ENCODE data around the gene SBF2.

The SBF2 gene

DNA sequence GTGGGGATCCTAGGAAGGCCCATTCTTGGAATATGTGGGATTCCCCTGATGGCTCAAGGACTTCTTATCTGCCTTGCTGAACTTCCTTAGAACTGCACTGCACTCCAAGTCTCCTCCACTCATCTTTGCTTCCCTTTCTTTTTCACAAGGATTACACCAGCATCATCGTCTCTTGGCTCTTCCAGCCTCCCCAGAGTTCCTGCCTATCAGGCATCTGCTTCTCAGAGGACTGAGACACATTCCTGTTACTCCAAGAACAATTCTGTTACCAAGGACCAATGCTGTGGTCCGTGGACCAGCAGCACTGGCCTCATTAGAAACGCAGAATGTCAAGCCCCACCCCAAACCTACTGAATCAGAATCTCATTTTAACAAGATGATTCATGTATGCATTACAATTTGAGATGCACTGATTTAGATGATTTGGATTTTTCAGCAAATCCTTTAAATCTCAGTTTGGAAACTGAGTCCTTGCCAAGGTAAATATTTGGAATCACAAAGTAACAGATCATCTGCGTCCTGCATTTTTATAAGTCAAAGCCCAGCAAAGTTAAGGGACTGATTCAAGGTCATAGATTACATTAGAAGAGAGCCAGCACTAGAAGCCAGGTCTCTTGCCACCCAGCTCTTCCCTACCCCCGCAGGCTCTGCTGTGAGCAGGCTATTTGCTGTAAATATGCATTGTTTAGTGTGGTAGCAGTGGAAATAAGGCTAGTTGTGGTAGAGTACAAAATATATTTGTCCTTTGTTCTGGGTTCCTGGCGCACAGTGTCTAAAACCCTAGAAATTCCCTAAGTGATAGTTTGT lies 519.2 kb downstream of the SBF2 start:
- TF ChIP-seq EZH2 (IDR thresholded peaks at IDR 0.05; ENCODE audit: borderline replicate concordance, low read depth, low read length, severe bottlenecking): no peak
- TF ChIP-seq, protein P1, sequence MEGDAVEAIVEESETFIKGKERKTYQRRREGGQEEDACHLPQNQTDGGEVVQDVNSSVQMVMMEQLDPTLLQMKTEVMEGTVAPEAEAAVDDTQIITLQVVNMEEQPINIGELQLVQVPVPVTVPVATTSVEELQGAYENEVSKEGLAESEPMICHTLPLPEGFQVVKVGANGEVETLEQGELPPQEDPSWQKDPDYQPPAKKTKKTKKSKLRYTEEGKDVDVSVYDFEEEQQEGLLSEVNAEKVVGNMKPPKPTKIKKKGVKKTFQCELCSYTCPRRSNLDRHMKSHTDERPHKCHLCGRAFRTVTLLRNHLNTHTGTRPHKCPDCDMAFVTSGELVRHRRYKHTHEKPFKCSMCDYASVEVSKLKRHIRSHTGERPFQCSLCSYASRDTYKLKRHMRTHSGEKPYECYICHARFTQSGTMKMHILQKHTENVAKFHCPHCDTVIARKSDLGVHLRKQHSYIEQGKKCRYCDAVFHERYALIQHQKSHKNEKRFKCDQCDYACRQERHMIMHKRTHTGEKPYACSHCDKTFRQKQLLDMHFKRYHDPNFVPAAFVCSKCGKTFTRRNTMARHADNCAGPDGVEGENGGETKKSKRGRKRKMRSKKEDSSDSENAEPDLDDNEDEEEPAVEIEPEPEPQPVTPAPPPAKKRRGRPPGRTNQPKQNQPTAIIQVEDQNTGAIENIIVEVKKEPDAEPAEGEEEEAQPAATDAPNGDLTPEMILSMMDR (IDR thresholded peaks at IDR 0.05; ENCODE audit: borderline replicate concordance, extremely low read depth, low read length, poor library complexity, severe bottlenecking): no peak
- no peak overlapping the region for H3K4me2 ChIP-seq (ENCODE audit: insufficient read depth, low read length)
- H3K4me1 ChIP-seq (ENCODE audit: insufficient read depth, low read length): no peaks in the 10 kb centered on the region

DNA sequence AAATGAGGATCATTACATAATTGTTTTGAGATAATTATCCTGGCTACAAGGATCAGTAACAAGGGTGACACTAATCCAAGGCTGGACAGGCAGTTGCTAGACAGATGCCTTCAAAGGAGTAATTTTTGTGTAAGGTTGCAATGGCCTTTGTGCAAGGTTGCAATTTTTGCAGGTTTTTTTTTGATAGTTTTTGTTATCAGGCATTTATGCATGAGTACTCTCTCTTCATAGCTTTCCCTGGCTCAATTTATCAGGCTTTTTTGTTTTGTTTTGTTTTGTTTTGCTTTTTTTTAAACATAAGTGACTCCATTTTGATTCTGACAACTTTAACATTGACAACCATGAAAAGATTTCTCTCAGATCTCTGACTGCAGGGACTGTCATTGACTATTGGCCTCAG lies 519.9 kb downstream of the SBF2 start:
- ATAC-seq (ENCODE audit: insufficient read depth, low read depth) (no peak), DNase-seq (no peak)
- Histone ChIP-seq H3K27ac (ENCODE audit: low read length) (no peak overlapping the region), H3K4me1 (ENCODE audit: insufficient read depth, low read length) (no peaks in the 10 kb centered on the region), H3K9ac (ENCODE audit: low read depth, low read length) (no peak overlapping the region), H3K79me2 (ENCODE audit: insufficient read depth, low read length) (no peaks in the 10 kb centered on the region), H3K36me3 (ENCODE audit: insufficient read depth, low read length) (peaks cover 6% of the 10 kb centered on the region; the same call in 1 of the 2 replicates), H2AFZ (ENCODE audit: low read depth, low read length) (no peak overlapping the region), H3K27me3 (ENCODE audit: insufficient read depth, low read length, poor library complexity) (no peaks in the 10 kb centered on the region), H3K4me3 (ENCODE audit: low read depth in 1 of 2, low read length in 2 of 2) (no peak overlapping the region), H3K9me3 (ENCODE audit: insufficient read depth, low read length, severe bottlenecking) (no peaks in the 10 kb centered on the region), H3K4me2 (ENCODE audit: insufficient read depth, low read length) (no peak overlapping the region), H4K20me1 (ENCODE audit: insufficient read depth, low read length) (no peaks in the 10 kb centered on the region)
- TF ChIP-seq, protein P1 (IDR thresholded peaks at IDR 0.05; ENCODE audit: borderline replicate concordance, extremely low read depth, low read length, poor library complexity, severe bottlenecking): no peak
- TF ChIP-seq EZH2 (IDR thresholded peaks at IDR 0.05; ENCODE audit: borderline replicate concordance, low read depth, low read length, severe bottlenecking): no peak

More for the DNA sequence above, 519.2 kb downstream of the SBF2 start:
- ATAC-seq (ENCODE audit: insufficient read depth, low read depth) (no peak), DNase-seq (no peak)
- no peaks in the 10 kb centered on the region for H3K79me2 ChIP-seq (ENCODE audit: insufficient read depth, low read length)
- no peak overlapping the region for H3K27ac ChIP-seq (ENCODE audit: low read length)
- no peaks in the 10 kb centered on the region for H3K9me3 ChIP-seq (ENCODE audit: insufficient read depth, low read length, severe bottlenecking)
- no peaks in the 10 kb centered on the region for H3K27me3 ChIP-seq (ENCODE audit: insufficient read depth, low read length, poor library complexity)
- no peak overlapping the region for H3K9ac ChIP-seq (ENCODE audit: low read depth, low read length)
- H2AFZ ChIP-seq (ENCODE audit: low read depth, low read length): no peak overlapping the region
- H3K4me3 ChIP-seq (ENCODE audit: low read depth in 1 of 2, low read length in 2 of 2): no peak overlapping the region
- peaks cover 12% of the 10 kb centered on the region; the same call in 1 of the 2 replicates for H3K36me3 ChIP-seq (ENCODE audit: insufficient read depth, low read length)
- no peaks in the 10 kb centered on the region for H4K20me1 ChIP-seq (ENCODE audit: insufficient read depth, low read length)

DNA sequence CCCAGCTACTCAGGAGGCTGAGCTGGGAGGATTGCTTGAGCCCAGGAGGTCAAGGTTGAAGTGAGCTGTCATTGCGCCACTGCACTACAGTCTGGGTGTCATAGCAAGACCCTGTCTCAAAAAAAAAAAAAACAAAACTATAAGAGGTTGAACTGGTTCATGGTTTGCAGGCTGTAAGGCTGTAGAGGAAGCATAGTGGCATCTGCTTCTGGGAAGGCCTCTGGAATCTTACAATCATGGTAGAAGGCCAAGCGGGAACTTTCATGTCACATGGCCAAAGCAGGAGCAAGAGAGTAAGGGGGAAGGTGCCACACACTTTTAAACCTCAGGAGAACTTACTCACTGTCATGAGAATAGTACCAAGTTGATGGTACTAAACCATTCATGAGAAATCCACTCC lies 520.5 kb downstream of the SBF2 start:
- Histone ChIP-seq H3K79me2 (ENCODE audit: insufficient read depth, low read length) (no peaks in the 10 kb centered on the region), H3K4me1 (ENCODE audit: insufficient read depth, low read length) (no peaks in the 10 kb centered on the region), H3K27me3 (ENCODE audit: insufficient read depth, low read length, poor library complexity) (no peaks in the 10 kb centered on the region), H2AFZ (ENCODE audit: low read depth, low read length) (no peak overlapping the region), H3K4me2 (ENCODE audit: insufficient read depth, low read length) (no peak overlapping the region), H3K36me3 (ENCODE audit: insufficient read depth, low read length) (0 out of 2 replicates have a peak, but pooled peaks cover 5% of the 10 kb centered on the region), H3K9me3 (ENCODE audit: insufficient read depth, low read length, severe bottlenecking) (no peaks in the 10 kb centered on the region), H3K27ac (ENCODE audit: low read length) (no peak overlapping the region), H3K4me3 (ENCODE audit: low read depth in 1 of 2, low read length in 2 of 2) (no peak overlapping the region), H4K20me1 (ENCODE audit: insufficient read depth, low read length) (no peaks in the 10 kb centered on the region), H3K9ac (ENCODE audit: low read depth, low read length) (no peak overlapping the region)
- TF ChIP-seq EZH2 (IDR thresholded peaks at IDR 0.05; ENCODE audit: borderline replicate concordance, low read depth, low read length, severe bottlenecking): no peak
- TF ChIP-seq, protein P1 (IDR thresholded peaks at IDR 0.05; ENCODE audit: borderline replicate concordance, extremely low read depth, low read length, poor library complexity, severe bottlenecking): no peak
- DNase-seq (no peak), ATAC-seq (ENCODE audit: insufficient read depth, low read depth) (no peak)
